ENCODE data around the gene LRRC3C.
A peak's percentile ranks its signal among the peaks of the same experiment; 100 is the strongest.

The LRRC3C gene

GRCh38 chr17:39980351-39981206, 53.0 kb downstream of the LRRC3C start, which contains the start of gene PSMD3 (continued):
- peak; percentile 100 for TF ChIP-seq ATF2 (tag by site-specific recombination; IDR thresholded peaks at IDR 0.05; ENCODE audit: low read depth)
- TF ChIP-seq ZSCAN5A (tag by site-specific recombination; IDR thresholded peaks at IDR 0.05) = no peak; the same call in none of the 2 replicates
- TF ChIP-seq ZNF658 (tag by site-specific recombination; IDR thresholded peaks at IDR 0.05) = no peak
- TF ChIP-seq ZNF239 (tag by site-specific recombination; IDR thresholded peaks at IDR 0.05) = peak; percentile 74; the same call in 1 of the 2 replicates
- no peak for TF ChIP-seq ZNF214 (tag by site-specific recombination; IDR thresholded peaks at IDR 0.05; ENCODE audit: borderline replicate concordance)
- TF ChIP-seq ZSCAN30 (tag by site-specific recombination; IDR thresholded peaks at IDR 0.05) = peak; percentile 96
- TF ChIP-seq ZSCAN18 (tag by site-specific recombination; IDR thresholded peaks at IDR 0.05) = peak; percentile 63; the same call in 1 of the 2 replicates
- TF ChIP-seq ZNF114 (tag by site-specific recombination; IDR thresholded peaks at IDR 0.05) = no peak
- TF ChIP-seq SP3 (tag by site-specific recombination; IDR thresholded peaks at IDR 0.05) = peak; percentile 90
- TF ChIP-seq ZEB2 (tag by site-specific recombination; IDR thresholded peaks at IDR 0.05) = peak; percentile 82
- TF ChIP-seq ZNF423 (tag by site-specific recombination; IDR thresholded peaks at IDR 0.05) = no peak
- no peak for TF ChIP-seq BCL6B (tag by site-specific recombination; IDR thresholded peaks at IDR 0.05)
- TF ChIP-seq ZNF776 (tag by site-specific recombination; IDR thresholded peaks at IDR 0.05; ENCODE audit: borderline replicate concordance) = no peak
- no peak for TF ChIP-seq AEBP2 (tag by site-specific recombination; IDR thresholded peaks at IDR 0.05; ENCODE audit: borderline replicate concordance)
- no peak for TF ChIP-seq ZNF221 (tag by site-specific recombination; IDR thresholded peaks at IDR 0.05; ENCODE audit: borderline replicate concordance)
- no peak for TF ChIP-seq GLI2 (tag by site-specific recombination; IDR thresholded peaks at IDR 0.05; ENCODE audit: borderline replicate concordance, low read depth)
- peak; percentile 73; the same call in 1 of the 2 replicates for TF ChIP-seq ZNF624 (tag by site-specific recombination; IDR thresholded peaks at IDR 0.05)
- no peak for TF ChIP-seq ZNF48 (tag by site-specific recombination; IDR thresholded peaks at IDR 0.05)
- no peak for TF ChIP-seq ZNF521 (tag by site-specific recombination; IDR thresholded peaks at IDR 0.05)
- peak; percentile 94 for TF ChIP-seq ZNF24 (tag by site-specific recombination; IDR thresholded peaks at IDR 0.05)
- no peak; the same call in 1 of the 2 replicates for TF ChIP-seq ZNF677 (tag by site-specific recombination; IDR thresholded peaks at IDR 0.05)
- TF ChIP-seq ZNF623 (tag by site-specific recombination; IDR thresholded peaks at IDR 0.05) = no peak; the same call in 1 of the 2 replicates
- peak; percentile 98 for TF ChIP-seq ZNF76 (tag by site-specific recombination; IDR thresholded peaks at IDR 0.05; ENCODE audit: borderline replicate concordance, low read depth)
- peak; percentile 90; the same call in 1 of the 2 replicates for TF ChIP-seq HOXC10 (CRISPR knock-in tag; IDR thresholded peaks at IDR 0.05)
- peak; percentile 88 for TF ChIP-seq ZNF639 (tag by site-specific recombination; IDR thresholded peaks at IDR 0.05)
- 0 out of 2 replicates have a peak, but pooled peaks have one; percentile 42 for TF ChIP-seq MEIS1 (CRISPR knock-in tag; IDR thresholded peaks at IDR 0.05; ENCODE audit: borderline replicate concordance)
- no peak for TF ChIP-seq ZNF785 (tag by site-specific recombination; IDR thresholded peaks at IDR 0.05)
- TF ChIP-seq ZNF302 (tag by site-specific recombination; IDR thresholded peaks at IDR 0.05; ENCODE audit: low read depth) = 0 out of 2 replicates have a peak, but pooled peaks have one; percentile 2
- TF ChIP-seq ZNF335 (tag by site-specific recombination; conservative IDR thresholded peaks at IDR 0.05) = no peak; the same call in 1 of the 2 replicates
